Measurements from ENCODE around the gene NDUFV1.

Gene NDUFV1

DNA sequence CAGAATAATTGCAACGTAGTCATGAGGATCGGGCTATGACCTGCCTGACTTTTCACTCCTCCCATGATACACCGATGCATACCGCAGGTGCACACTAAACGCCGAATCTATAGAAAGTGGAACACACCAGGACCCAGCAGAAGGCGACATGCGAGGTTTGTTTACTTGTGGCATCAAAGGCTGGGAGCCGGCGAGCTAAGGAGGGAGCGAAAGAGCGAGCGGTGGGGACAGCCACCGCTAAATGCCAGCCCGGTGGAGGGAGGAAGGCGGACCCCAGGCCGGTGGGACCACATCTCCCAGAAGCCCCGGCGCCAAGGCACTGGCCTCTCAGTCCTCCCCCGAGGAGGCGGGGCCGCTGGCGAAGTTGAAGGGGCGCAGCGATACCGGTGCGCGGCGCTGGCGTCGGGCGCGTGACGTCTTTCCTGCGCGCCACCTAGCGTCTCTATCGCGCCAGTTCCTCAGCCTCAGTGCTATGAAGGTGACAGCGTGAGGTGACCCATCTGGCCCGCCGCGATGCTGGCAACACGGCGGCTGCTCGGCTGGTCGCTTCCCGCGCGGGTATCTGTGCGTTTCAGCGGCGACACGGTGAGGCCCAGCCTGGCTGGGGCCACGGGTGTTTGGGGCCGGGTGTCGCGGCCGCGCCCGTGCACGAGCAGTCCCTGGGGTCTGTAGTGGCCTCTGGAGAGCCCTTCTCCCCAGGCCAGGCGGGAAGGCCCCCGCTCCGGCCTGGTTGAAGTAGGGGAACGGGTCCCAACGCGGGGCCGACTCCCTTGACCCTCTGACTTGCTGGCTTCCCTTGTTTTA is at the start of gene NDUFV1:
NDUFV1 (plus strand) TSS at position 445 of the 804 bp plus-strand sequence; CDS start at position 514, 69 bp downstream.
- DNase-seq, result peak; percentile 99

DNA sequence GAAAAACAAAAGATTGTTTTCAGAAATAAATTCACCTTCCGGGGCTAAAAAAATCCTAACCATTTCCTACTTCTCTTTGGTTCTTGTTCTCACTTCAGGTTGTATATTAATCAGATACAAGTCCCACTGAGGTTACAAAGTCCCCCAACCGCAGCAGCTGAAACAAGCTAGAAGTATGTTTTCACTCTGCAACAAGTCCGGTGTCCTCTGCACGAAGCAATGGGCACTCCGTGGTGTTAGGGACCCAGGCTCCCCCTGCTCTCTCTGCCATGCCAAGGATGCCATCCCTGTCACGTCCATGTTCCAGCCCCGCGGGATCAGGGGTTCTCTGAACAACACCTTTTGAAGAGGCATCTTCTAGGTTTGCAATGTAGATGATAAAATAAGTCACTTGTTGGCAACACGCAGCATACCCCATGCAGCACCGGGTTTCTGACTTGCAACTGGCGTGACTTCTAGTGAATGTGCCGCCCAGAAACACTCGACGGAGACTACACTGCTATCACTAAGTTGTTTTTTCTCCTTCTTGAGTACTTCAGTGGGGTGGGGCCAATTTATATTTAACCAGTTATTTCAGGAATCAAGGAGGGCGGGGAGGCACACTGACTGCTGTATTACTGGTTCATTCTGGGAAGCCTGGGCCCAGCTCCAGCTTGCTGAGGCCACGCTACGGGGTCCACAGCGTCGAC is 48.5 kb upstream of the NDUFV1 start:
- no peak for DNase-seq

DNA sequence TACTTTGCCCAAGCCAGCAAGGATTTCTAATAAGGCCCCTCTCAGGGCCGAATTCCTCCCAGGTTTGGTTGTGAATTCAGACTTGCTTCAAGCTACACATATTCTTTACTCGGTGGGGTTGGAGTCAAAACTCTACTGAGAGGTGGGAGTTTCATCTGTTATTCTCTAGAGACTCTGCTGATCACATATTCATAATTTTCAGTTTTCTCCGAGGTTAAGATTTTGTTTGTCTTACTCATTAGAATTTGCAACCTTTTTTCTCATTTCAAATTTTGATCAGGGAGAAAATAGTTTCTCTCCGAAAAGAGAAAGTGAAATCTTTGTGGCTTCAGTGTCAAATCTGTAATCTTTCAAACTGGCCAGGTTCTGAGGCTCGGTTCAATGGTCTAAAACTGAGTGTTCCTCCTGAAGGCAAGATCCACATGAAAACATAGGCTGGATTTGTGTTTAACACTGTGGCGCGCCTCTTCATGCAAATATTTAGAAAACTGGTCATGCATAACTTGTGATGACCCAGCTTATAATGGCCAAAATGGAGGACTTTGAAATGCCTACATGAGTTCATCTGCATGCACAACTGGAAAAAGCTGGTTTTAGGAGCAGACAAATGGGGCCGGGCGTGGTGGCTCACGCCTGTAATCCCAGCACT is 44.6 kb upstream of the NDUFV1 start:
- no peak for DNase-seq

- no peak for DNase-seq
Measured at GRCh38 chr11:67562963-67563704, 43.6 kb upstream of the NDUFV1 start.

- DNase-seq, result peak; percentile 8
Measured at GRCh38 chr11:67563705-67564114, 43.0 kb upstream of the NDUFV1 start.

DNA sequence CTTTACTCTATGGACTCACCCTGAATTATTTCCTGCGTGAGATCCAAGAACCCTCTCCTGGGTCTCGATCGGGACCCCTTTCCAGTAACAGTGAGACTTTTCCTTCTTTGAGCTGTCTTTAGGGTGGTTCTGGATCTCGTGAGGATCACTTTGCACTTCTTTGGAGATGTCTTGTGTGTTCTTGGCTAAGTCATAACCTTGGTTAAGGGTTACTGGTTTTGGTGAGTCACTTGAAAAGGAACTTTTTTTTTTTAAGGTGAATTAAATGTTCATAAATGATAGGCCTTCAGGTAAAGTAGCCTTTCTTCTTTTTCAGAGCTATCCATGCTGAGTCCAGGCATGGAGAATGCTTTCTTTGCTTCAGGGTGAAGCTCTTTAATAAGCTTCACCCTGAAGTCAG is 42.5 kb upstream of the NDUFV1 start:
- DNase-seq, result no peak

DNA sequence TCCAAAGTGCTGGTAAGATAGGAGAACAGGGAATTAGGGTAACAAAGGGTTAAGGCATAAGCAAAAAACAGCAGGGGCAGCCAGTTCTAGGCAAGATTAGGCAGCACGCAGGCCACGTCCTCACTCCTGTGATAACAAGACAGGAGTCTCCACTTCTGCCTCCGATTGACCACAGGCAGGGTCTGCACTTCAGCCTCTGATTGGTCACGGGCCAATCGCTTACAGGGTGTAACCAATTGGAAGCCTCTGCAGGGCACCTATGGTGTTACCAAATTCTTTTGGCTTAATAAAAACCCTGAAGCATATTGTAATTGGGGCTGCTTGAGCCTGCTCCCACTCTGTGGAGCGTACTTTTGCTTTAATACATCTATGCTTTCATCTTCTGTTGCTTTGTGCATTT is 35.3 kb upstream of the NDUFV1 start:
- peak; percentile 18 for DNase-seq

DNA sequence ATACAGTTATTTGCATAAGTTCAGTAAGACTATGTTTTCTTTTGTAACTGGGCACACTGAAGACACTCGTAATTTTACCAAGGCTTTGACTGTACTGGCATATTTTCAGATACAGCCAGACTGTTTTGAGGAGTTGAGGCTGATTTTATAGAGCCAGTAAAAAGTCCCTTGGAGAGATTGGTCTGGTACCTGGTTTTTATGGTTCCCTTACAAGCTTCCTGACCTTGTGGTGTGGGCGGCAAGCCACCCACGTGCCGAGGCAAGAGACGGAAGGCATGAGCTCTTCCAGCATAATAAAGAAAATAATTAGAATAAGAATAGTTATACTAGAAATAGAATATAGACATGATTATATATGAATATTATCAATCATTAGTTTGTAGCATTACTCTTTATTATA is 34.4 kb upstream of the NDUFV1 start:
- DNase-seq, result no peak

DNA sequence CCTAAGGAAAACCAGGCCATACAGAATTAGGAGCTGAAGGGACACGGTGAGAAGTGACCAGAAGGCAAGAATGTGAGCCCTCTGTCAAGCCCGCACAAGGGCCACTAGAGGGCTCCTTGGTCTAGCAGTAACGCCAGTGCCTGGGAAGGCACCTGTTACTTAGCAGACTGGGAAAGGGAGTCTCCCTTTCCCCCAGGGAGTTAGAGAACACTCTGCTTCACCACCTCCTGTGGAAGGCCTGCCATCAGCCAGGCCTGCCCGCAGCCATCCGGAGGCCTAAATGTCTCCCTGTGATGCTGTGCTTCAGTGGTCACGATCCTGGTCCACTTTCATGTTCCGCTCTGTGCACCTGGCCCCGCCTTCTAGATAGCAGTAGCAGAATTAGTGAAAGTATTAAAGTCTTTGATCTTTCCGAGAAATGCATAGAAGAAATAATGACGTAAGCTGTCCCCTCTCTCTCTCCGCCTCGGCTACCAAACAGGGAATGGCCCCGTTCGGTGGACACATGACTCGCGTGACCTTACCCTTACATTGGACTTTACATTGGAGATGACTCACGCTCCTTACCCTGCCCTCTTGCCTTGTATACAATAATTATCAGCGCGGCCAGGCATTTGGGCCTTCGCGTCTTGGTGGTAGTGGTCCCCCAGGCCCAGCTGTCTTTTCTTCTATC is 33.9 kb upstream of the NDUFV1 start:
- DNase-seq, result peak; percentile 88

- DNase-seq, result no peak
Measured at GRCh38 chr11:67574938-67575337, 31.8 kb upstream of the NDUFV1 start.

DNA sequence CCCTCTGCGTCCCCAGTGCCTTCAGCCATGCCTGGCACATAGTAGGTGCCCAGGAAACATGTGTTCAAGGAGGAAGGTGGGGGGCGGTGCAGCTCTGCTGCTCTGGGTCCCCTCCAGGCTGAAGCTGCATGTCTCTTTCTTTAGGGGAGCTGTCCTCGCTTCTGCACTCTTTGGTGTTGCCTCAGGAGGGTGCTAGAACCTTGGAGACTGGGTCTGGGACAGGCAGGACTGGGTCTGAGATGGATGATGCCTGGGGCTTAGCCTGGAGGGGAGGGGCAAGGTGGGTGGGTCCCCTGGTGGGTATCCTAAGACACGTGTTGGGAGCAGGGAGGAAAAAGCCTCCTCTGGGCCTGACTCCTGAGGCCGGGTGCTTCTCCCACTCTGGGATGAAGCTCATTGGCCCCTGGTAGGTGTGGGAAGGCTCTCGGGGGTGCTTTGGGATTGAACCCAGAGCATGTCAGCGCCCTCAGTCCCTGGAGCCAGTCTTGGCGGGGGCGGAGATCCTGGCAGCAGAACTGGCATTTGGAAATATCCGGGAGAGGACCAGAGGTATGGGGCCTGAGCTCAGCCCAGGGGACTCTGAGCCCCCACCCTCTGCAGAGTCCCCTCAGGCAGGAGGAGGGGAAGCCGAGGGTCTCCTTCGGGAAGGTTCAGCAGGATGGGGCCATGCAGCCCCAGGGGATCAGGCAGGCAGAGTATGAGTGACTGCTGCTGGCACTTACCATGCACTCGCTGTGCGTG is 29.8 kb upstream of the NDUFV1 start:
- peak; percentile 21 for DNase-seq

DNA sequence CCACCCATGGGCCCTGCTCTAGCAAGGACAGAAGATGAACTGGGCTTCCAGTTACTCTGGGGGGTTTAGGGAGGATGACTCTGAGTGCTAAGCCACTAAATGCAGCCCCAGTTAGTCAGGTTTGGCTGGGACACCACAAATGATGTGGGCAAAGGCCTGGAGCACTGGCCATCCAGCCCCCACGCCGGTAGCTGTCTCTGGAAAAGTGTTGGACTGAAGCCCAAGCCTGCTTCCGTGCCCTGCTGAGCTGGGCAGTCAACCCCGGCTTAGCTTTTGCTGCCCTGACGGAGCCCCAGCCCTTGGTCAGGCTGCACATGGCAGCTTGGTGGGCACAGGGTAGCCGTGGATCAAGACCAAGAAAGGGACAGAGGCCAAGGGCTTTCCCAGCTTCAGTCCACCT is 28.8 kb upstream of the NDUFV1 start:
- no peak for DNase-seq

- DNase-seq, result no peak
Measured at GRCh38 chr11:67581469-67581868, 25.3 kb upstream of the NDUFV1 start.

DNA sequence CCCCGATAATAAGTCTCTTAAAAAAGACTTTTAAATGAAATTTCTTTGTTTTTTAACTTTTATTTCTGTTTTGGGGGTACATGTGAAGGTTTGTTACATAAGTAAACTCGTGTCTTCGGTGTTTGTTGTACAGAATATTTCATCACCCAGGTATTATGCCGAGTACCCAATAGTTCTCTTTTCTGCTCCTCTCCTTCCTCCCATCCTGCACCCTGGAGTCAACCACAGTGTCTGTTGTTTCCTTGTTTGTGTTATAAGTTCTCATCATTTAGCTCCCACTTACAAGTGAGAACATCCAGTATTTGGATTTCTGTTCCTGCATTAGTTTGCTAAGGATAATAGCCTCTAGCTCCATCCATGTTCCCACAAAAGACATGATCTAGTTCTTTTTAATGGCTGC is 24.7 kb upstream of the NDUFV1 start:
- peak; percentile 37 for DNase-seq

DNA sequence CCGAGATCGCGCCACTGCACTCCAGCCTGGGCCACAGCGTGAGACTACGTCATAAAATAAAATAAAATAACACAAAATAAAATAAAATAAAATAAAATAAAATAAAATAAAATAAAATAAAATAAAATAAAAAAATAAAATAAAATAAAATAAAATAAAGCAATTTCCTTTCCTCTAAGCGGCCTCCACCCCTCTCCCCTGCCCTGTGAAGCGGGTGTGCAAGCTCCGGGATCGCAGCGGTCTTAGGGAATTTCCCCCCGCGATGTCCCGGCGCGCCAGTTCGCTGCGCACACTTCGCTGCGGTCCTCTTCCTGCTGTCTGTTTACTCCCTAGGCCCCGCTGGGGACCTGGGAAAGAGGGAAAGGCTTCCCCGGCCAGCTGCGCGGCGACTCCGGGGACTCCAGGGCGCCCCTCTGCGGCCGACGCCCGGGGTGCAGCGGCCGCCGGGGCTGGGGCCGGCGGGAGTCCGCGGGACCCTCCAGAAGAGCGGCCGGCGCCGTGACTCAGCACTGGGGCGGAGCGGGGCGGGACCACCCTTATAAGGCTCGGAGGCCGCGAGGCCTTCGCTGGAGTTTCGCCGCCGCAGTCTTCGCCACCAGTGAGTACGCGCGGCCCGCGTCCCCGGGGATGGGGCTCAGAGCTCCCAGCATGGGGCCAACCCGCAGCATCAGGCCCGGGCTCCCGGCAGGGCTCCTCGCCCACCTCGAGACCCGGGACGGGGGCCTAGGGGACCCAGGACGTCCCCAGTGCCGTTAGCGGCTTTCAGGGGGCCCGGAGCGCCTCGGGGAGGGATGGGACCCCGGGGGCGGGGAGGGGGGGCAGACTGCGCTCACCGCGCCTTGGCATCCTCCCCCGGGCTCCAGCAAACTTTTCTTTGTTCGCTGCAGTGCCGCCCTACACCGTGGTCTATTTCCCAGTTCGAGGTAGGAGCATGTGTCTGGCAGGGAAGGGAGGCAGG is 23.2 kb upstream of the NDUFV1 start, which contains the start of gene GSTP1:
GSTP1 (plus strand) TSS at position 566 of the 958 bp plus-strand sequence; CDS start at position 598, 32 bp downstream.
- peak; percentile 95 for DNase-seq

GRCh38 chr11:67584205-67584880 is 22.4 kb upstream of the NDUFV1 start:
- peak; percentile 75 for DNase-seq

GRCh38 chr11:67584881-67585873 is 21.6 kb upstream of the NDUFV1 start:
- peak; percentile 46 for DNase-seq

GRCh38 chr11:67585911-67586310 is 20.8 kb upstream of the NDUFV1 start:
- DNase-seq, result peak; percentile 35
